ENCODE measurements around the gene DNER.

The DNER gene

GRCh38 chr2:229475778-229476177, 238.6 kb downstream of the DNER start:
- no peak for DNase-seq

- no peak for DNase-seq
These were observed 240.2 kb downstream of the DNER start for GRCh38 chr2:229474125-229474524.

GRCh38 chr2:229470781-229471180, 243.6 kb downstream of the DNER start:
- no peak for DNase-seq

- DNase-seq: no peak
These were observed 246.6 kb downstream of the DNER start for GRCh38 chr2:229467783-229468182.

- DNase-seq: no peak
These were observed 250.5 kb downstream of the DNER start for GRCh38 chr2:229463841-229464346.

GRCh38 chr2:229462112-229462511, 252.2 kb downstream of the DNER start:
- no peak for DNase-seq

- no peak for DNase-seq
These were observed 258.3 kb downstream of the DNER start for GRCh38 chr2:229456091-229456490.

- DNase-seq: no peak
These were observed 259.3 kb downstream of the DNER start for GRCh38 chr2:229454934-229455631.

- no peak for DNase-seq
These were observed 261.1 kb downstream of the DNER start for GRCh38 chr2:229453230-229453629.

- no peak for DNase-seq
These were observed 262.5 kb downstream of the DNER start for GRCh38 chr2:229451852-229452251.

- DNase-seq: no peak
These were observed 267.1 kb downstream of the DNER start for GRCh38 chr2:229447227-229447626.

GRCh38 chr2:229446350-229446749, 268.0 kb downstream of the DNER start:
- no peak for DNase-seq

- no peak for DNase-seq
These were observed 268.7 kb downstream of the DNER start for GRCh38 chr2:229445501-229446211.

GRCh38 chr2:229445019-229445418, 269.3 kb downstream of the DNER start:
- DNase-seq: no peak

- no peak for DNase-seq
These were observed 270.6 kb downstream of the DNER start for GRCh38 chr2:229443546-229444268.

GRCh38 chr2:229443141-229443540, 271.2 kb downstream of the DNER start:
- DNase-seq: no peak

- peak; percentile 47 for DNase-seq
These were observed 275.8 kb downstream of the DNER start for GRCh38 chr2:229438430-229439159.

- DNase-seq: no peak
These were observed 276.9 kb downstream of the DNER start for GRCh38 chr2:229437467-229437866.

- no peak for DNase-seq
These were observed 280.2 kb downstream of the DNER start for GRCh38 chr2:229434187-229434586.

GRCh38 chr2:229433351-229433750, 281.0 kb downstream of the DNER start:
- no peak for DNase-seq

GRCh38 chr2:229431327-229431954, 282.9 kb downstream of the DNER start:
- no peak for DNase-seq

GRCh38 chr2:229429589-229429988, 284.8 kb downstream of the DNER start:
- DNase-seq: no peak

GRCh38 chr2:229426464-229426863, 287.9 kb downstream of the DNER start:
- no peak for DNase-seq
